ENCODE measurements around the gene CACNA1A.
"Not testable (repeated sequence)": the region's sequence is repeated elsewhere in the genome, so short reads cannot be mapped to it uniquely, and the experiment has no call there.

CACNA1A gene

GRCh38 chr19:13420780-13421179 is 85.5 kb downstream of the CACNA1A start:
- no peak for DNase-seq

GRCh38 chr19:13417054-13417453 is 89.2 kb downstream of the CACNA1A start:
- DNase-seq: no peak

GRCh38 chr19:13411899-13412298 is 94.4 kb downstream of the CACNA1A start:
- no peak for DNase-seq

- no peak for DNase-seq
Measured at GRCh38 chr19:13410946-13411345, 95.3 kb downstream of the CACNA1A start.

GRCh38 chr19:13408889-13409518 is 97.3 kb downstream of the CACNA1A start:
- no peak for DNase-seq

- no peak for DNase-seq
Measured at GRCh38 chr19:13404236-13404635, 102.0 kb downstream of the CACNA1A start.

- no peak for DNase-seq
Measured at GRCh38 chr19:13401388-13401787, 104.9 kb downstream of the CACNA1A start.

GRCh38 chr19:13400296-13400695 is 106.0 kb downstream of the CACNA1A start:
- DNase-seq: no peak

- DNase-seq: no peak
Measured at GRCh38 chr19:13399746-13400145, 106.5 kb downstream of the CACNA1A start.

- no peak for DNase-seq
Measured at GRCh38 chr19:13398780-13399726, 107.2 kb downstream of the CACNA1A start.

GRCh38 chr19:13398182-13398581 is 108.1 kb downstream of the CACNA1A start:
- DNase-seq: no peak

GRCh38 chr19:13396250-13397080 is 109.8 kb downstream of the CACNA1A start:
- DNase-seq: no peak

- no peak for DNase-seq
Measured at GRCh38 chr19:13382633-13382938, 123.7 kb downstream of the CACNA1A start.

GRCh38 chr19:13381827-13382632 is 124.2 kb downstream of the CACNA1A start:
- no peak for DNase-seq

- no peak for DNase-seq
Measured at GRCh38 chr19:13376537-13376936, 129.7 kb downstream of the CACNA1A start.

- no peak for DNase-seq
Measured at GRCh38 chr19:13373599-13373998, 132.7 kb downstream of the CACNA1A start.

- DNase-seq: no peak
Measured at GRCh38 chr19:13370948-13371347, 135.3 kb downstream of the CACNA1A start.

GRCh38 chr19:13366529-13367143 is 139.6 kb downstream of the CACNA1A start:
- DNase-seq: no peak

- DNase-seq: no peak
Measured at GRCh38 chr19:13363954-13364353, 142.3 kb downstream of the CACNA1A start.

GRCh38 chr19:13363245-13363644 is 143.0 kb downstream of the CACNA1A start:
- no peak for DNase-seq

- no peak for DNase-seq
Measured at GRCh38 chr19:13362668-13363067, 143.6 kb downstream of the CACNA1A start.

- not testable (repeated sequence) for DNase-seq
Measured at GRCh38 chr19:13361726-13362125, 144.6 kb downstream of the CACNA1A start.
